Measurements from ENCODE around the gene DDI2. TPM values are rescaled to one million over a fixed set of nuclear protein-coding genes. Genes with fewer than 3 reads are reported as not detected.

The DDI2 gene
- polyA plus RNA-seq, 1 donor (not counting 4 experiments of a cell fraction or from before 2014, with no cell fraction given) = 11.5 TPM

DNA sequence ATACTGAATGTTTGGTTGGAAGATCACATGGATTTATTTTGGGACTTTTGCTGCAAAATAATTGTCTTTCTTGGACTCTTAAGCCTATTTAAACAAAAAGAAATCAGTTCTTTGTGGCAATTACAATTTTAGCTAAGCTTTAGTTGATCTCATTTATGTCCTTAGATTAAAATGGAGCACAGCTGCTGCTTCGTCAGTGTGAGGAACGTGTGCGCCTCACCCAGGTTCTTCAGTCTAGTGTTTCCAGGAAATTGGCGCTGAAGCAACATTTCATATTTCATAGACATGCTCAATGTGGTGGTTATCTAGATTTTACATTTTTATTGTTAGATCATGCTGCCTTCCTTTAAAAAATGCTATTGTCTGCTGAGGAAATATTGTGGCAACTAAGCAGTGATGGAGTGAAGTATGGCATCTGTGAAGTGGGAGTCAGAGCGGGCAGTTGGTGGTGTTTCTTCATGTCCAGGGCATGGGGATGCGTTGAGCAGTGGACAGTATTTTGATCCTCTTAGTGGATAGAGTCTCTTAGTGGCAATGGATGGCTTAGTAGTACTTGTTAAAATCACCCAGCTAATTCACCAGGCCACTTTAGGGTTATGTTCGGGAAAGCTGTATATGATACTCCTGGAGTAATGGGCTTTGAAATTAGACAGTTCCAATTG, 5.6 kb downstream of the DDI2 start:
- H3K9ac ChIP-seq (ENCODE audit: control insufficient read depth, extremely low read depth, insufficient read depth, low read length) = no peak overlapping the region
- no peaks in the 10 kb centered on the region for H3K9me1 ChIP-seq (ENCODE audit: control insufficient read depth, extremely low read depth, insufficient read depth, low read length)
- H2AFZ ChIP-seq (ENCODE audit: control insufficient read depth, low read length) = no peak overlapping the region
- H3K27me3 ChIP-seq (ENCODE audit: control insufficient read depth, extremely low read depth, insufficient read depth, low read length) = no peaks in the 10 kb centered on the region
- H3K4me3 ChIP-seq (ENCODE audit: control insufficient read depth in 2 of 3, extremely low read depth in 1 of 3, insufficient read depth in 2 of 3, low read depth in 1 of 3, low read length in 3 of 3) = no peak overlapping the region
- no peak overlapping the region for H3K27ac ChIP-seq (ENCODE audit: control insufficient read depth, insufficient read depth, low read length)
- dilution Hi-C loops (cut with MboI; ENCODE audit: extremely low pct_ligation_motif_present, low sequenced_read_pairs) = no loop called here
- H3K79me2 ChIP-seq (ENCODE audit: control insufficient read depth, insufficient read depth, low read length) = peaks cover 92% of the 10 kb centered on the region
- DNase-seq (ENCODE audit: low read depth, low spot score) (no peak), FAIRE-seq (no peak)
- H3K4me2 ChIP-seq (ENCODE audit: control insufficient read depth, extremely low read depth, insufficient read depth, low read depth, low read length) = no peak overlapping the region
- no peaks in the 10 kb centered on the region for H3K9me3 ChIP-seq (ENCODE audit: control insufficient read depth, low read depth, low read length)
- H3K36me3 ChIP-seq (ENCODE audit: control insufficient read depth in 2 of 2, extremely low read depth in 1 of 2, insufficient read depth in 2 of 2, low read length in 2 of 2) = peaks cover 8 to 18% of the 10 kb centered on the region in 2 experiments
- peaks cover 3% of the 10 kb centered on the region for H4K20me1 ChIP-seq (ENCODE audit: control insufficient read depth, extremely low read depth, insufficient read depth, low read length)
- no peak for TF ChIP-seq EZH2 (IDR thresholded peaks at IDR 0.05; ENCODE audit: low read length)
- H3K4me1 ChIP-seq (ENCODE audit: control insufficient read depth, extremely low read depth, insufficient read depth, low read length) = peaks cover 17% of the 10 kb centered on the region

DNA sequence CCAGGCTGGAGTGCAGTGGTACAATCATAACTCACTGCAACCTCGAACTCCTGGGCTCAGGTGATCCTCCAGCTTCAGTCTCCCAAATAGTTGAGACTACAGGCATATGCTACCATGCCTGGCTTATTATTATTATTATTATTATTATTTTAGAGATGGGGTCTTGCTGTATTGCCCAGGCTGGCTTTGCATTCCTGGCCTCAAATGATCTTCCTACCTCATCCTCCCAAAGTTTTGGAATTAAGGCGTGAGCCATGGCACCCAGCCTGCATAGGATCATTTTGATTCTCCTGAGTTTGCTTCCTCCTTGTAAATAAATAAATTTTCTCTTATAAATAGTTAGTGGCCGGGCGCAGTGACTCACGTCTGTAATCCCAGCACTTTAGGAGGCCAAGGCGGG, 6.2 kb downstream of the DDI2 start:
- H3K9me3 ChIP-seq (ENCODE audit: control insufficient read depth, low read depth, low read length) = no peaks in the 10 kb centered on the region
- H3K36me3 ChIP-seq (ENCODE audit: control insufficient read depth in 2 of 2, extremely low read depth in 1 of 2, insufficient read depth in 2 of 2, low read length in 2 of 2) = peaks cover 10 to 18% of the 10 kb centered on the region in 2 experiments
- H3K9me1 ChIP-seq (ENCODE audit: control insufficient read depth, extremely low read depth, insufficient read depth, low read length) = no peaks in the 10 kb centered on the region
- H3K4me3 ChIP-seq (ENCODE audit: control insufficient read depth in 2 of 3, extremely low read depth in 1 of 3, insufficient read depth in 2 of 3, low read depth in 1 of 3, low read length in 3 of 3) = no peak overlapping the region
- DNase-seq (ENCODE audit: low read depth, low spot score) (no peak), FAIRE-seq (no peak)
- no peaks in the 10 kb centered on the region for H3K27me3 ChIP-seq (ENCODE audit: control insufficient read depth, extremely low read depth, insufficient read depth, low read length)
- H3K4me1 ChIP-seq (ENCODE audit: control insufficient read depth, extremely low read depth, insufficient read depth, low read length) = peaks cover 17% of the 10 kb centered on the region
- H3K79me2 ChIP-seq (ENCODE audit: control insufficient read depth, insufficient read depth, low read length) = peaks cover 90% of the 10 kb centered on the region
- dilution Hi-C loops (cut with MboI; ENCODE audit: extremely low pct_ligation_motif_present, low sequenced_read_pairs) = no loop called here
- no peak for TF ChIP-seq EZH2 (IDR thresholded peaks at IDR 0.05; ENCODE audit: low read length)
- TF ChIP-seq, protein P1, sequence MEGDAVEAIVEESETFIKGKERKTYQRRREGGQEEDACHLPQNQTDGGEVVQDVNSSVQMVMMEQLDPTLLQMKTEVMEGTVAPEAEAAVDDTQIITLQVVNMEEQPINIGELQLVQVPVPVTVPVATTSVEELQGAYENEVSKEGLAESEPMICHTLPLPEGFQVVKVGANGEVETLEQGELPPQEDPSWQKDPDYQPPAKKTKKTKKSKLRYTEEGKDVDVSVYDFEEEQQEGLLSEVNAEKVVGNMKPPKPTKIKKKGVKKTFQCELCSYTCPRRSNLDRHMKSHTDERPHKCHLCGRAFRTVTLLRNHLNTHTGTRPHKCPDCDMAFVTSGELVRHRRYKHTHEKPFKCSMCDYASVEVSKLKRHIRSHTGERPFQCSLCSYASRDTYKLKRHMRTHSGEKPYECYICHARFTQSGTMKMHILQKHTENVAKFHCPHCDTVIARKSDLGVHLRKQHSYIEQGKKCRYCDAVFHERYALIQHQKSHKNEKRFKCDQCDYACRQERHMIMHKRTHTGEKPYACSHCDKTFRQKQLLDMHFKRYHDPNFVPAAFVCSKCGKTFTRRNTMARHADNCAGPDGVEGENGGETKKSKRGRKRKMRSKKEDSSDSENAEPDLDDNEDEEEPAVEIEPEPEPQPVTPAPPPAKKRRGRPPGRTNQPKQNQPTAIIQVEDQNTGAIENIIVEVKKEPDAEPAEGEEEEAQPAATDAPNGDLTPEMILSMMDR (optimal IDR thresholded peaks at IDR 0.05 in 1 of 3, IDR thresholded peaks at IDR 0.05 in 1 of 3, conservative IDR thresholded peaks at IDR 0.05 in 1 of 3; ENCODE audit: extremely low read depth in 1 of 3, insufficient read depth in 2 of 3, low read length in 3 of 3) = no peak
- peaks cover 3% of the 10 kb centered on the region for H4K20me1 ChIP-seq (ENCODE audit: control insufficient read depth, extremely low read depth, insufficient read depth, low read length)
- H2AFZ ChIP-seq (ENCODE audit: control insufficient read depth, low read length) = no peak overlapping the region
- no peak overlapping the region for H3K27ac ChIP-seq (ENCODE audit: control insufficient read depth, insufficient read depth, low read length)
- no peak overlapping the region for H3K9ac ChIP-seq (ENCODE audit: control insufficient read depth, extremely low read depth, insufficient read depth, low read length)
- H3K4me2 ChIP-seq (ENCODE audit: control insufficient read depth, extremely low read depth, insufficient read depth, low read depth, low read length) = no peak overlapping the region

Measured in keratinocyte (primary cell).